Amniotic stem cell (primary cell): Measurements from ENCODE around the gene SYCP2L.
"Not testable (repeated sequence)": the region's sequence is repeated elsewhere in the genome, so short reads cannot be mapped to it uniquely, and the experiment has no call there.

Experiments
- DNase-seq: peaks from one replicate; lab custom pipeline; 2025; lab: John Stamatoyannopoulos, UW

The SYCP2L gene

DNA sequence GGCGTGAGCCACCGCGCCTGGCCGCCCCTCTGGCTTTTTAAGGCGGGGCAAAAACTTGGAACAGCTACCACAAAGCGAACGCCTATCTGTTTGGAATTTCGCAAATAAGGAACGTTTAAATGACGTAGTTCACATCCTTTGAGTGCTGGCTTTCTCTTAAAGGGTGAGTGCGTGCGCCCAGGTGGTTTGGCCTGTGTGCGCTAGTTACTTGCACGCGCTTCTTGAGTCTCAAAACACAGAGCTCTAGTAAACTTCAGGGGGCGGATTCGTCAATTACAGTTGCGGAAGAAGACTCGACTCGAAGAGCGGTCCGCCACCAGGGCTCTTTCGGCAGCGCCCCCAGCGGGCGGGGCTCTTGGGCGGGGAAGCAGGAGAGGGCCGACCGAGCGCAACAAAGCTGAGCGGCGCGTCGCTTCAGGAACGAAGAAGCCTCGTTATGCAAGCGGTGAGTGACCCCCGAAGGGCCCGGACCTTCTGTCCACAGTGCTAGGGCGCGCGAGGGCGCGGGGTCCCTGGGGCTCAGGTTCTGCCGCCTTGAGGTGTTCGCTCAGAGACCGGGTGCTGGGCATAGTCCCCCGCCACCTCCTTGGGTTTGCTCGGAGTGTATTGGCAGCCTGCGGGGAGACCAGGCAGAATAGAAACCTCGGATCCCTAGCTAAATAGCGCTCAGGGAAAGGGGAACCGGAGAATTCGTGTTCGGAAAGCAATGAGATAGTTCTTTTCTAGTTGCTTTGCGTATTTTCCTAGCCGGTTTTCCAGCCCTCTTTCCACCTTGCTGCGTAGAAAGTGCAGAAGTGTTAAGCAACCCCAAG lies at the start of gene SYCP2L:
Gene SYCP2L, plus strand, starts transcription at position 362 of the 812 bp plus-strand sequence. Its CDS starts 75 bp downstream, at position 437.
- no peak for DNase-seq

DNA sequence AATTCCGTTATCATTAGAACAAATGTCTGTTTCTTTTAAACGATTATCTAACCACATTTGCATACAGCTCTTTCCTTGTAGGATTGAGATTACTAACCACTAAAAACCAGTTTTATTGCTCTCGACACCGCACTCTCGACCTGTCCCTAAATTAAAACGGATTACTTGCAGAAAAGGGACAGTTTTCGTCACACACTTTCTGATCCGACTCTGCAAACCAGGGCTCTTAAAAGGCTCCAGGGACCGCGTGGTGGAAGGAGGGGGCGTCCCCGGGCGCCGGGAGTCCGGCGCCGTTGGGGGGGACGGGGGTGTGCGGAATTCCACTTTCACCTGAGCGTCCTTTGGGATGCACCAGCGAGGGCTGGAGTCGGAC lies 49.2 kb upstream of the SYCP2L start:
- DNase-seq, result no peak

DNA sequence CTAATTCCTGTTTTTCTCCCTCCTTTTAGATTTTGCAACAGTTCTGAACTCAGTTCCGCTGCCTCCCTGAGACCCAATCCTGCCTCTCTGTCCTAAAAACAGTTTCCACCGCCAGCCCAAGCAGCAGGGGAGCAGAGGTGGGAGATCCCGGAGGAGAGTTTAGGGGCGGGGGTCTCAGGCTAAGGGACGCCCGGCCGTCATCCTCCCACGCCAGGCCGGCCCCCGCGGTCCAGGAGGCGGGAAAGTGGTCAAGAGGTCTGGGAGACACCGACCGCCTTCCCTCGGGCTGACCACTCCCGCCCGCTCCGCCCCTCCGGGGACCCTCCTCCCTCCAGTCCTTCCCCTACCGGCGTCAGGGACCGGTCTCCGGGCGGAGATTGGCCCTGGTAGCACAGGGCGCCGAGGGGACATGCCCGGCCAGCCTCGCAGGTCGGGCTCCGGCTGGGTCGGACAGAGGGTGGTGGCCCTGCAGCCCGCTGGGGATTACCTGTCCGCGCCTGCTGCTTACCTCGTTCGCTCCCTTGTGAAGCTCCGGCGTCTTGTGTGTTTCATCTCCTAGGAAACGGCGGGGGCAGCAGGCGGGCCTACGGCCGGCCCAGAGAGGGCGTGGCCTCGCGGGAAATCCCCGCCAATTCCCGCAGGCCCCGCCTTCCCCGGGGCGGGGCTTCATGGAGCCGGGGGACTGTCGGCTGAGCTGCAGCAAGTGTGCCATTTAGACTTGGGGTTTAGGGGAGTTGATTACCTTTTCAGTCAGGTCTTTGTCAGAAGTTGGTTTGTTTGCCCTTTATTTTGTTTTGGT lies 48.7 kb upstream of the SYCP2L start, which contains the start of gene MAK:
Gene MAK, minus strand, starts transcription at position 545 of the 799 bp plus-strand sequence. CDS start 7,891 bp downstream, outside the sequence.
- peak; percentile 36 for DNase-seq

DNA sequence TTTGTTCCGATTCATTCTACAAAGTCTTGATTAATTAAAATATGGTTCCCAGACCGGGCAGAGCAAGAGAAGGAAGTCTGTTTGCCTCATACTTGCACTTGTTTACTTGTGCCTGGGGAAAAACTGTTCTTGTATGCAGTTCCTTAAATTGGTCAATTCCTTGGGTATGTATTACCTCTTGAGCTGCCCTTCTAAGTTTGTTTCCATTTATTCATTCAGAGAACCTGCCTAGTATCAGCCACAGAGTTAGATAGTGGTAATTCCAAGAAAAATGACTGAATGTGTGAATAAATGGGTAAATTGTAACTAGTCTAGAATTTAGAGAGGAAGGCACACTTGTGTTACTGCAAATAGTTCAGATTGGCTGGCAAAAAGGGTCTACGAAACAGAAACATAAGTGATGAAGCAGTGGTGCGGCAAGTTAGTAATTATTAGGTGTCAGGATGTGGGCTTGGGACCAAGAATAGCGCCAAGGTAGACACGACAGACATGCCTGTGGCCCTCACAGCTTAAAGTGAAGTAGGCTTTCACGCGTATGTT lies 48.0 kb upstream of the SYCP2L start:
- DNase-seq, result no peak

DNA sequence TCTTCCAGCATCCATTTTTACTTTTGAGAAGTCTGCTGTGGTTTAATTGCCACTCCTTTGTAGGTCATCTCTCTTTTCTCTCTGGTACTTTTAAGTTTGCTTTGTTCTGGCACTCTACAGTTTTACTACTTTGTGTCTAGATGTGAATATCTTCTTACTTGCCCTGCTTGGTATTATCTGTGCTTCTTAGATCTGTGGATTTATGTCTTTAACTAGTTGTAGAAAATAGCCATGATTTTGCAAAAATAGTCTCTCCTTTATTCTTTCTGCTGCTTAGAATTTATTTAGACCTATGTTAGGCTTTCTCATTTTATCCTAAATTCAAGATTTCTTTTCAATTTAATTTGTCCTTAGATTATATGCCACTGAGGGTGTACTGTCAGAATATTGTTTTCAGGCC lies 43.3 kb upstream of the SYCP2L start:
- DNase-seq, result no peak

DNA sequence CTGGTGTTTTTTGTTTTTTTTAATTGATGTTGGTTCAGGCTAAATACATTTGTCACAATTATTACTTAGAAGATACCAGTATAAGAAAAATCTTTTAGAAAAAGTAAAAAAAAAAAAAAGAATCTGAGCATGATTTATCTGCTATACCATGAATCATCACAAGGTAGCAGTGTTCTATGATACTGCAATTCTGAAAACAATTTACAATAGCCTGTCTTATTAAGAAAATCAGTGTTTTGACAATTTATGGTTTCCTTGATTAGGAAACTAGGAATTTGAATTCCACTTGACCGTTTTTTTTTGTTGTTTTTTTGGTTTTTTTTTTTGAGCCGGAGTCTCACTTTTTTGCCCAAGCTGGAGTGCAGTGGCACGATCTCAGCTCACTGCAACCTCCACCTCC lies 39.2 kb upstream of the SYCP2L start:
- DNase-seq, result no peak

DNA sequence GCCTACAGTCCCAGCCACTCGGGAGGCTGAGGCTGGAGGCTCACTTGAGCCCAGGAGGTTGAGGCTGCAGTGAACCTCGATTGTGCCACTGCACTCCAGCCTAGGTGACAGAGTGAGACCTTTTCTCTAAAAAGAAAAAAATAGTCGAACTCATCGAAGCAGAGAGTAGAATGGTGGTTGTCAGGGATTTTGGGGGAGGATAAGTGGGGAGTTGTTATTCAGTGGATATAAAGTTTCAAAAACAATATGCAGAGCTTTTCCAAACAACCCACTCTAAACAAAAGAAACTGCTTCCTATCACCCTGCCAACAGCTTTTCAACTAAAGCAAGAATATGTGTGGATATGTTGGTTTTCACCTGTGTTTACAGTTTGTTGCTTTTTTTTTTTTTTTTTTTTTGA lies 37.0 kb upstream of the SYCP2L start:
- DNase-seq, result no peak

DNA sequence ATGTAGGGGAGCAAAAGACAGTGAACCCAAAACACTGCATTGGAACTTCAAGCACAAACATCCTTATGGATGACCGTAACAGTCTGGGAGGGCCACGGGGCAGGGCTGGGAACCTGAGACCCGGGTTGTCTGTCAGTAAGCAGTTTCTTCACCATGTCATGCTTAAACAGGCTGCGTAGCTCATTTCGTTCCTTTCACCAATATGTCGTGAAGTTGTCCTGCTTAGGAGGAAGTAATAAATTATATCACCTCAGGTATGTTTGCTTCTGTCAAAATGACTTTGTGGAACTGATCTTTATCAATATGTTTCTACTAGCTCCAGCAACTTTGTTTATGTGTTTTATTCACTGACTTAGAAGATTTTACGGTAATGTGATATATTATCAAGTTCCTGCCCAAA lies 36.1 kb upstream of the SYCP2L start:
- no peak for DNase-seq

DNA sequence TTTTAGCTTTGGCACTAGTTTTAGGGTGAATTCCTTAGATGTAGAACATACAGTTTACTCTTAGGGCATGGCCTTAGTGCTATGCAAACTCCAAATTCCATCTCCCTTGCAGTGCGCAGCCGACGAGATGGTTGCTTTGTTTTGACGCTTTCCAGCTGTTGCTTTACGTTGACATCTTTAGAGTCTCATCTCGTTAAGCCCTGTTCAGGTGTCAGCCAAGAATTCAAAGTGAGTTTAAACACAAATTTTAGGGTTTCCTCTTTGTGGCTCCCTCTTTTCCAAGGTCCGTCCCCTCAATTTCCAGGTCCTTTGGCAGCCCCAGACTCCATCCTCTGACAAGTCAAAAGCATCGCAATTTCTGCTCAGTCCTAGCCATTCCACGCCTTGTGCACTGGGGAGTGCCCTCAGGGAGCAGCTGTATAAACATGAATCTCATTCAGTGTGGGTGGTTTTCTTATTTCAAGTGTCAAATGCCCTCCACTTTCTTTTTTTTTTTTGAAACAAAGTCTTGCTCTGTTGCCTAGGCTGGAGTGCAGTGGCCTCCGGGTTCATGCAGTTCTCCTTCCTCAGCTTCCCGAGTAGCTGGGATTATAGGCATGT lies 34.4 kb upstream of the SYCP2L start:
- DNase-seq, result no peak

DNA sequence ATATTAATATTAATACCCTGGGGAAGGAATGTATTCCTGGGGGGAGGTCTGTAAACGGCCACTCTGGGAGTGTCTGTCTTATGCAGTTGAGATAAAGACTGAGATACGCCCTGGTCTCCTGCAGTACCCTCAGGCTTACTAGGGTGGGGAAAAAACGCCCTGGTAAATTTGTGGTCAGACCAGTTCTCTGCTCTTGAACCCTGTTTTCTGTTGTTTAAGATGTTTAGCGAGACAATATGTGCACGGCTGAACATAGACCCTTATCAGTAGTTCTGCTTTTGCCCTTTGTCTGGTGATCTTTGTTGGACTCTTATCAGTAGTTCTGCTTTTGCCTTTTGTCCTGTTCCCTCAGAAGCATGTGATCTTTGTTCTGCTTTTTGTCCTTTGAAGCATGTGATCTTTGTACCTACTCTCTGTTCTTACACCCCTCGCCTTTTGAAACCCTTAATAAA lies 33.0 kb upstream of the SYCP2L start:
- DNase-seq, result not testable (repeated sequence)

DNA sequence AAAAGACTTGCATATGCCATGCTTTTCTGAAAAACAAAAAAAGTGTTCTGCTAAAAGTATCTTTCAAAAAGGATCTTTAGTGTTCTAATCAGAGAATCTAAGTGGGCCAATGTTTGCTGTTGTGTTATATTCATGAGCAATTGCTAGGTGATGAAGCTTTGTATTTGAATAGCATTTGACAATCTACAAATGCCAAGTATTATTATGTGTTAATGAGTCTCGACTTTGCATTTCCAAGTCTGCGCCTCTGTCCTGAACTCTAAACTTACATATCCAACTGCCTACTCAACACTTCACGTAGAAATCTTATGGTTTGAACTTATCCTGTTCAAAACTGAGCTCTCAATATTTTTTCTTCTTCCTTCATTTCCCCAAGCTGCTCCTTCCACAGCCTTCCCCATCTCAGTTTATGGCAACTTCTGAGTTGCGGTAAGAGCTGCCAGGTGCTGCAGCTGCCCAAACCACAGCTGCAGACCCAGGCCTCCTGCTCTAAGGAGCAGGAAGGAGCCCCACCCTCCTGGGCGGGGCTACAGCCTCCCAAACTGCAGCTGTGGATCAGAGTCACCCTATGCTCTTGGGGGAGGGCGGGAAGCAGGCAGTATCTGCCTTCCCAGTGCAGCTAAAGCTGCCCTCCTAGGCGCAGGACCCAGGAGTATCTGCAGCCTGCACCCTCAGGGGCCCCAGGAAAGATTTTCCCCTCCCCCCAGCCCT lies 31.8 kb upstream of the SYCP2L start:
- DNase-seq, result no peak

DNA sequence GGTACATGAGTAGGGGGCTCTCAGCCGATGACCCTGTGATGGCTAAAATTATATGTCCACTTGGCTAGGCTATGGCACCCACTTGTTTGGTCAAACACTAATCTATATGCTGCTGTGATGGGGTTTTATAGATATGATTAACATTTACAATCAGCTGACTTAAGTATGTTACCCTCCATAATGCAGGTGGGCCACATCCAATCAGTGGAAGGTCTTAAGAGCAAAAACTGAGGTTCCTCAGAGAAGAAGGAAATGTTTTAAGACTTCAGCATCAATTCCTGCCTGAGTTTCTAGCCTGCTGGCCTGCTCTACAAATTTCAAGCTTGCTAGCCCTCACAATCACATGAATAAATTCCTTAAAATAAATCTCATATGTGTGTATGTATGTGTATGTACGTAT lies 29.6 kb upstream of the SYCP2L start:
- DNase-seq, result no peak

DNA sequence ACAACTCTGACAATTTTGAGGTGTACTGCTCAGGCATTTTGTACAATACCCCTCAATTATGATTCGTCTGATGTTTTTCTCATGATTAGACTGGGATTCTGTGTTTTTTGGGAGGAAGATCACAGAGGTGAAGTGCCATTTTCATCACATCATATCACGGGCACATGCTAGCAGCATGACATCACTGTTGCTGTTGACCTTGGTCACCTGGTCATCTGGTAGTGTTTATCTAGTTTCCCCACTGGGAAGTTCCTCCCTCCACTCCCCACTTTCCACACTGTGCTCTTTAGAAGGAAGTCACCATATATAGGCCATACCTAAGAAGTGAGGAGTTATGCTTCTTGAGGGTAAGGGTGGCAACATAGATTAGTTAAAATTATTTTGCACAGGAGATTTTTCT lies 25.8 kb upstream of the SYCP2L start:
- DNase-seq, result no peak

DNA sequence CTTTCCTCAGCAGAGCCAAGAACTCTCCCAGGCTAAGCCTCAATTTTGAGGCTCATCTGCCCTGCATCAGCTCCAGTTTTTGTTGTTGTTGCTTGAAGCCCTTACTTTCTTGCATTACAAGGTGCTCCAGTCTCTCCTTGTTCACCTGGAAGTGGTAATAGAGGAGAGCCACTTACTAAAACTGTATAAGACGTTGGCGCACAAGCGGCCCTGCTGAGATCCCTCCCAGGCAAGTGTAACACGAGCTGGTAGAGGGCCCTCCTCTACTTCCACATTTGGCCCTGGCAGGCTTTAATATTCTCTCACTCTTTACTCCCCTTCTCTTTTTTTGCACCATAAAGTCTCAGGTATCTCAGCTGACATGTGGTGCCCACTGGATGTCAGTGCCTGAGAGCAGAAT lies 24.5 kb upstream of the SYCP2L start:
- no peak for DNase-seq

DNA sequence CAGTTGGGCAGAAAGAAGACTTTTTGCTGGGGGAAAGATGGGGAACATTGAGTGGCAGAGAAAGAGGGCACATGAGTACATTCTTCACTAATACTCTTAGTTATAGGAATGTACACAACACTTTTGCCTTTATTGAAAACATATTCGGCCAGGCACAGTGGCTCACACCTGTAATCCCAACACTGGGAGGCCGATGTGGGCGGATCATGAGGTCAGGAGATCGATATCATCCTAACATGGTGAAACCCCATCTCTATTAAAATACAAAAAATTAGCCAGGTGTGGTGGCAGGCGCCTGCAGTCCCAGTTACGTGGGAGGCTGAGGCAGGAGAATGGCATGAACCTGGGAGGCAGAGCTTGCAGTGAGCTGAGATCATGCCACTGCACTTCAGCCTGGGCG lies 23.8 kb upstream of the SYCP2L start:
- not testable (repeated sequence) for DNase-seq

DNA sequence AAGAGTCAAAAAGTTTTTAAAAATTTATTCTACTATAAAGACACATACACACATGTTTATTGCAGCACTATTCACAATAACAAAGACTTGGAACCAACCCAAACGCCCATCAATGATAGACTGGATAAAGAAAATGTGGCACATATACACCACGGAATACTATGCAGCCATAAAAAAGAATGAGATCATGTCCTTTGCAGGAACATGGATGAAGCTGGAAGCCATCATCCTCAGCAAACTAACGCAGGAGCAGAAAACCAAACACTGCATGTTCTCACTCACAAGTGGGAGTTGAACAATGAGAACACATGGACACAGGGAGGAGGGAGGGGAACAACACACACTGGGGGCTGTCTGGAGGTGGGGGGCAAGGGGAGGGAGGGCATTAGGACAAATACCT lies 20.1 kb upstream of the SYCP2L start:
- not testable (repeated sequence) for DNase-seq

DNA sequence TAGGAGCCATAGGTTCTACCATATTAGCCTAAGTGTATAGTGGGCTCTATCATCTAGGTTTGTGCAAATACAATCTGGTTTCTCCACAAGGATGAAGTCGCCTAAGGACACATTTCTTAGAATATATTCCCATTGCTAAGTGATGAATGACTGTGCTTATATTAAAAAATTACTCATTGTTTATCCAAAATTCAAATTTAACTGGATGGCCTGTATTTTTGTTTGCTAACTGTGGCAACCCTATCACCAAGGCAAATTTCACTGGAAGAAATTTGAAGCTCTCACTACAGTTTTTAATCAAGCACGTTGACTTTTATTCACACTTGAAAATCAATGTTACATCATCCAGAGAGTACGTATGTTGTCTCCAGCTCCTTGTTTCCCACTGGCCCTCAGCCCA lies 18.9 kb upstream of the SYCP2L start:
- no peak for DNase-seq

DNA sequence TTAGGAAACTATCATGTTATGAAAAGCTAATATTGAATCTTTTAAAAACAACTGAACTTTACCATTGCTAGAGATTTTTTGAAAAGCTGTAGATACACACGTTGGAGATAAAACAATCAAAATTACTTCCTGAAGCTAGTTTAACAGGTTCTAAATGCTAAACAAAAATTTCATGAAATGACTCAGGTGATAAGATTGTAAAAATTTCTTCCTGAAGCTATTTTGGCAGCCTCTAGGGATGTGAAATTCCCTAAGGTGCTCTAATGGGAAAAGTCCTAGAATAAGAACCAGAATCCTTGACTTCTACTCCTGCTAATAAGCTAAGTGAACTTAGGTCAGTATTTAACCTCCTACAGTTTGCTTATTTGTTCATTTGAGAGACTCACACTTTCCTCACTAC lies 13.5 kb upstream of the SYCP2L start:
- DNase-seq, result no peak

DNA sequence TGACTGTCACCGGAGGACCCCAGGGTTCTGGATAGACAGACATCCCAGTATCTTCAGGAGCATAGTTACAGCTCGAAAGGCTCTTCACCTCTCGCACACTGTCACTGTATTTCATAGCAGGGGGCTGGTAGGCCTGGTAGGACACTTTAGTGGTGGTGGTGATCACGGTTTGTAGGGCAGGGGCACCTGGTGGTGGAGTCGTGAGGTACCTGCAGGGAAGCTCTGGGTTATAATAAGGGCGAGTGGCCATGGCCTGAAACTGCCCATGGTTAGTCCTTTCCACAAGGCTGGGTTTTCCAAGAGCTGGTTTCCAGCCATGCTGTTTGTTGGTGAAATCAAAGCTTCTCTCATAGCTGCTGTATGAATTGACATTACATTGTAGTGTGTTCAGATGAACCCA lies 12.6 kb upstream of the SYCP2L start:
- DNase-seq, result no peak

DNA sequence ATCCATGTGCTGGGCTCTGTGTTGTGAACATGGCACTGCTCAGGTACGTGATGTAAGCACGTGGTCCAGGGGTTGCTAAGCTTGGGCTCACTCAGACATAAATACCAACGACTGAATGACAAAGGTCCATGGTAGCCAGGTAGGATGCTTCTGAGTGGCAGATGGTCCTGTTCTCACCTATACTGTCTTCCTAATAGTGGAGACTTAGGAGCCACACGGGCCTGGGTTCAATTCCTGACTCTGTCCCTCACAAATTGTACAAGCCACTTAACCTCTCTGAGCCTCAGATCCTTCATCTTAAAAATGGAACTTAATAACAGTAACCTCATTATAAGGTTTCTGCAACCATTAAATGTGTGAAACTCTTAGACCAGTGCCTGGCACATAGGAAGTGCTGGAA lies 11.8 kb upstream of the SYCP2L start:
- no peak for DNase-seq

DNA sequence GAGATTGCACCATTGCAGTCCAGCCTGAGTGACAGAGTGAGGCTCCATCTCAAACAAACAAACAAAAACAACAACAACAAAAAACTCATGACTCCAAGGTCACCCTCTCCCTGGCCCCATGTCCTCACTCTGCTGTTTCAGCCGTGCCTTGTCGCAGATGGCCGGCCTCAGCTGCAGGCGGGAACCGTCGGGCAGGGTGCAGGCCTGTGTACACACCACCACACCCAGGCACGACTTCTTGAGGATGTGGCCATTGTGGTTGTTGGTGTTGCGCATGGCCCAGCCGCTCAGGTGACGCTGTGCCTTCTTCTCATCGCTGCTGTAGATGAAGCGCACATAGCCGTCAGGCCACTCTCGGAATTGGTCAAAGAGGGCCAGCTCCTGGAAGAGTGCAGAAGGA lies 9.8 kb upstream of the SYCP2L start:
- DNase-seq, result no peak

DNA sequence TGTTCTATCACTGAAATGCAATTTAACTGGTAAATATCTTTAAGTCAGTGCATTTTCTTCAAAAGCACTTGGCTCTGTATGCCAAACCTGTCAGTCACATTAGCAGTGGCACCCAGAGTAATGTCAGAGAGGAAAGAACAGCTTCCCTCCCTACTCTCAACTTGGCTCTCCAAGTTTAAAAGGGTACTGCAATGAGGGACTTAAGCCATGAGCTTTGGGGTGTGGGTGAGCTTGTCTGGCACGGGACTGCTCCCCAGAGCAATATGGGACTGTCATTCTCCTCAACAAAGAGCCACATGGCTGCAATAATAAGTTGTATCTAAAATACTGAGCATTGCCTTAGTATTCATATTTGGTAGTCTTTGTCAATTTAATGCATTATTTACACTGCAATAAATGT lies 9.0 kb upstream of the SYCP2L start:
- DNase-seq, result no peak
